Smooth muscle cell (in vitro differentiated cells): ENCODE data around the gene UBE3B. TPM values are rescaled to one million over a fixed set of nuclear protein-coding genes. Genes with fewer than 3 reads are reported as not detected.

ENCODE experiments used
- DNase-seq: peaks from one replicate; lab custom pipeline; 2025; ENCODE audit not compliant: unreplicated experiment; lab: John Stamatoyannopoulos, UW
- H2AFZ ChIP-seq: fragments of 200-600 bp; sonication (generic); 2 replicates; pipeline ENCODE4 v1.6.0; 2016; ENCODE audit warnings: antibody characterized with exemption, low read depth, mild to moderate bottlenecking
- H3F3A ChIP-seq: fragments of 200-600 bp; sonication (generic); 2 replicates; pipeline ENCODE4 v1.6.0; 2017; ENCODE audit warnings: antibody characterized with exemption, low read depth
- H3K27ac ChIP-seq: fragments of 200-600 bp; sonication (generic); 2 replicates; pipeline ENCODE4 v1.5.1; 2016; ENCODE audit warnings: low read depth, mild to moderate bottlenecking
- H3K27me3 ChIP-seq: fragments of 200-600 bp; sonication (generic); 2 replicates; pipeline ENCODE4 v1.6.1; 2016; ENCODE audit warnings: low read depth, mild to moderate bottlenecking
- H3K36me3 ChIP-seq: fragments of 200-600 bp; sonication (generic); 2 replicates; pipeline ENCODE4 v1.5.1; 2016; ENCODE audit warnings: low read depth
- H3K4me1 ChIP-seq: fragments of 200-600 bp; sonication (generic); 2 replicates; pipeline ENCODE4 v1.5.1; 2016; ENCODE audit warnings: low read depth
- H3K4me2 ChIP-seq: fragments of 200-600 bp; sonication (generic); 2 replicates; pipeline ENCODE4 v1.6.0; 2016; ENCODE audit warnings: mild to moderate bottlenecking
- H3K4me3 ChIP-seq: fragments of 200-600 bp; sonication (generic); 2 replicates; pipeline ENCODE4 v1.5.1; 2016; ENCODE audit warnings: mild to moderate bottlenecking
- H3K79me2 ChIP-seq: fragments of 200-600 bp; sonication (generic); 2 replicates; pipeline ENCODE4 v1.6.0; 2016; ENCODE audit warnings: low read depth, mild to moderate bottlenecking
- H3K9ac ChIP-seq: fragments of 200-600 bp; sonication (generic); 2 replicates; pipeline ENCODE4 v1.6.0; 2016; ENCODE audit warnings: low read depth
- H3K9me3 ChIP-seq: fragments of 200-600 bp; sonication (generic); replicated peaks from 2 replicates; pipeline ENCODE4 v1.5.1; 2016; ENCODE audit warnings: low read depth
- H4K20me1 ChIP-seq: fragments of 200-600 bp; sonication (generic); 2 replicates; pipeline ENCODE4 v1.6.0; 2016; ENCODE audit warnings: low read depth
- CTCF ChIP-seq: fragments of 200-600 bp; sonication (generic); IDR thresholded peaks from 2 replicates; pipeline ENCODE4 v1.5.1; 2017; ENCODE audit warnings: borderline replicate concordance, mild to moderate bottlenecking, antibody characterized with exemption; ENCODE audit not compliant: insufficient read depth, poor library complexity, severe bottlenecking
- WGBS: methylation state at CpG from one replicate; pipeline ENCODE4 v1.1.7; 2016; ENCODE audit warnings: low lambda C conversion rate; 5-methylcytosine and 5-hydroxymethylcytosine counted together
- polyA plus RNA-seq: library from polyadenylated mRNA; unstranded; fragments of >200 nt; fragmentation: Nextera tagmentation; extraction: Ambion mirVana; gene quantifications from 2 replicates; pipeline ENCODE4 v1.2.1, GENCODE V29; 2016
- total RNA-seq: library from RNA; depleted of rRNA; stranded (reverse); fragments of >200 nt; gene quantifications from 2 replicates; pipeline ENCODE4 v1.2.3, GENCODE V29; 2014

UBE3B gene
- total and polyA plus RNA-seq, 2 experiments from 2014 or later, result 21.8 to 62.9 TPM

DNA sequence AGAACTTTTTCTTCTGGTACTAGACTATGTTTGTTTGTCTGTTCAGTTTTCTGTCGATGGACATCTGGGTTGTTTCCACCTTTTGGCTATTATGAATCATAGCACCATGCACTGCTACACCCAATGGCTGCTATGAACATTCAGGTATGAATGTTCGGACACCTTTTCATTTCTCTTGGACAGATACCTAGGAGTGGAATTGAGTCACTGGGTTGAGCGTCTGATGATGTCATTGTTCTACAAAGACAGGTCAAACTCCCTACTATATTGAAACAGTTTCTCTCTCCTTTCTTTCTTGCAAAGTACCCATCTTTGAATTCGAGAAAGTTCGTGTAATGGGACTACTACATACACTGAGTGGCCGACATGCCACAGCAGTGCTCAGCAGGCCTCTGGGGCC is 45.0 kb upstream of the UBE3B start:
- Histone ChIP-seq H3K9me3 (no peaks in the 10 kb centered on the region), H2AFZ (no peak overlapping the region), H3K27me3 (no peaks in the 10 kb centered on the region), H3K27ac (peak overlapping the region; percentile 10), H3F3A (no peaks in the 10 kb centered on the region), H3K4me2 (no peak overlapping the region), H3K9ac (no peak overlapping the region), H3K36me3 (no peaks in the 10 kb centered on the region), H3K4me1 (no peaks in the 10 kb centered on the region), H3K79me2 (no peaks in the 10 kb centered on the region), H4K20me1 (no peaks in the 10 kb centered on the region), H3K4me3 (no peak overlapping the region)
- TF ChIP-seq CTCF, result no peak
- no peak for DNase-seq
- WGBS, result 41% methylated on average over 6 of the region's 6 CpGs

- H3K79me2 ChIP-seq, result no peaks in the 10 kb centered on the region
- peak overlapping the region; percentile 10 for H3K27ac ChIP-seq
- H2AFZ ChIP-seq, result no peak overlapping the region
- no peaks in the 10 kb centered on the region for H4K20me1 ChIP-seq
- 50% methylated on average over 14 of the region's 14 CpGs for WGBS
- H3K36me3 ChIP-seq, result no peaks in the 10 kb centered on the region
- no peaks in the 10 kb centered on the region for H3K27me3 ChIP-seq
- no peak overlapping the region for H3K4me2 ChIP-seq
- no peak overlapping the region for H3K4me3 ChIP-seq
- no peaks in the 10 kb centered on the region for H3K9me3 ChIP-seq
- H3K9ac ChIP-seq, result no peak overlapping the region
- H3K4me1 ChIP-seq, result no peaks in the 10 kb centered on the region
- peak; percentile 74 for TF ChIP-seq CTCF
- H3F3A ChIP-seq, result no peaks in the 10 kb centered on the region
- DNase-seq, result peak; percentile 21
Observed at GRCh38 chr12:109432842-109433304, 44.6 kb upstream of the UBE3B start.

DNA sequence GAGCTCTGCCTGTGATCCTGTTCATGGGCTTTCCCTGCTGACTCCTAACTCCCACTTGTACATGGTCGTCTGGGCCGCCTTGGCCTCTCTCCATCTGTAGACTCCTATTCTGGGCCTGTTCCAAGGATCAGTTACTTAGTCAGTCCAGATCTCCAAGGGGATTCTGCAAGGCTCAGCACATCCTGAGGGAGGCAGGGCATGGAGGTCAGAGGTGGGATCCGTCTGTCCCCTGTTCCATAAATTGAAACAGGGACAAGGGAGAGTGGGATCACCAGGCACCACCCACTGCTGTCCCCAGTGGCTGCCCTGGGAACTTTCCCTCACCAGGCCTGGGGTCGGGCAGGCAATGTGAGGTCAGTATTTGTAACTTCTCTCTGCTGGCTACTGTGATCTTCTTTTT is 43.8 kb upstream of the UBE3B start:
- Histone ChIP-seq H3K4me2 (no peak overlapping the region), H3F3A (no peaks in the 10 kb centered on the region), H3K79me2 (no peaks in the 10 kb centered on the region), H3K4me3 (no peak overlapping the region), H3K36me3 (no peaks in the 10 kb centered on the region), H3K27me3 (no peaks in the 10 kb centered on the region), H3K9ac (no peak overlapping the region), H2AFZ (no peak overlapping the region), H4K20me1 (no peaks in the 10 kb centered on the region), H3K9me3 (no peaks in the 10 kb centered on the region), H3K4me1 (no peaks in the 10 kb centered on the region), H3K27ac (no peak overlapping the region)
- whole genome bisulfite sequencing, result 84% methylated on average over 4 of the region's 4 CpGs
- DNase-seq, result no peak
- peak; percentile 14 for TF ChIP-seq CTCF

DNA sequence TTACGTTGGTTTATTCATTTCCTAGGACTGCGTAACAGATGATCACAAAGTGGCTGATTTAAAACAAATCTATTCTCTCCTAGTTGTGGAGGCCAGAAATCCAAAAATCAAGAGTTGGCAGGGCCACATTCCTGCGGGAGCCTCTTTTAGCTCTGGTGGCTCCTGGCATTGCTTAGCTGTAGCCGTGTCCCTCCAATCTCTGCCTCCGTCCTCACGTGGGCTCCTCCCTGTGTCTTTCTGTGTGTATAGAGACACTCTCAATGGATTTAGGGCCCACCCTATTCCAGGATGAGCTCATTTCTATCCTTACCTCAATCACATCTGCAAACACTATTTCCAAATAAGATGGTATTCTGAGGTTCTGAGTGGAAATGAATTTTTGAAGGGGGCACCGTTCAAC is 42.9 kb upstream of the UBE3B start:
- 84% methylated on average over 7 of the region's 7 CpGs for WGBS

More for the DNA sequence above, 42.9 kb upstream of the UBE3B start:
- no peak overlapping the region for H3K27ac ChIP-seq
- H3K9ac ChIP-seq, result no peak overlapping the region
- no peaks in the 10 kb centered on the region for H3F3A ChIP-seq
- no peak overlapping the region for H2AFZ ChIP-seq
- H3K79me2 ChIP-seq, result no peaks in the 10 kb centered on the region
- no peak for DNase-seq
- no peaks in the 10 kb centered on the region for H3K36me3 ChIP-seq
- H3K27me3 ChIP-seq, result no peaks in the 10 kb centered on the region
- H4K20me1 ChIP-seq, result no peaks in the 10 kb centered on the region
- no peaks in the 10 kb centered on the region for H3K4me1 ChIP-seq
- no peak for TF ChIP-seq CTCF
- no peak overlapping the region for H3K4me3 ChIP-seq
- H3K9me3 ChIP-seq, result no peaks in the 10 kb centered on the region
- no peak overlapping the region for H3K4me2 ChIP-seq
